DMS153 (cell line): ENCODE results near the gene GALR3.
"Not testable (repeated sequence)": the region's sequence is repeated elsewhere in the genome, so short reads cannot be mapped to it uniquely, and the experiment has no call there.

Experiments
- DNase-seq: peaks from one replicate; lab custom pipeline; 2025; lab: John Stamatoyannopoulos, UW

The GALR3 gene

GRCh38 chr22:37823134-37823985, at the start of gene GALR3:
TSS of gene GALR3 (plus strand) at chr22:37823382. CDS start at chr22:37823407, 25 bp downstream.
- DNase-seq, result peak; percentile 26

GRCh38 chr22:37774728-37775127, 48.5 kb upstream of the GALR3 start:
- no peak for DNase-seq

DNA sequence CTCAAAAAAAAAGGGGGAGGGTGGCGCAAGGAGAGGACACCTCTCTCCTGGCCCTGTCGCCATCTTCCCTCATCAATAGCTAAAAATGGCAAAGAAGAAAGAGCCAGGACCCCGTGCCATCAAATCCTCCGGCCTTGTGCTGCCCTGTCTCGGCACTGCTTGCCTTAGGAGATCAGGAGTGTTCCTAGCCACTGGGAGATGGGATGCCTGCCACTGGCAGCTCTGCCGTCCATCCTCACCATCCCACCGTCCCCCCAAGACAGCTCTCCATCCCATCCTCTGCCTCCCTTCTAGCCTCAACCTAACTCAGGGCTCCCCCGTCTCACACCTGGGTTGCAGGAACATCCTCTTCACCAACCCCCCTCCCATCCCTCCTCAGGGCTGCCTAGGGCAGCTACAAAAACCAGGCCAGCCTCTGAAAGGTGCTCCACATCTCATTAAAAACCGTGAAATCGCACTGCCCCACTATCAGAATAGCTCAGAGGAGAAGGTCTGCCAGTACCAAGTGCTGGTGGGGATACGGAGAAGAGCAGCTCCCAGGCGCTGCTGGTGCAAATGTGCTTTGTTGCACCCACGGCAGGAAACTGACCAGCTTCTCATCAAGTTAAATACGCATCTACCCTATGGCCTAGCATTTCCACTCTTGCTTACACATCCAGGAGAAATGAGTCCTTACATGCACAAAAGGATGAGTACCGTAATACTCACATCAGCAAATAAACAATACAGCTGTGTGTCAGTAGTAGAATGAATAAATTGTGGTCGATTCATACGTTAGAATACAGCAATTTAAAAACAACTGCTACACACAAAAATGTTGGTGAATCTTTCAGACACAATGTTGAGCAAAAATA, 47.2 kb upstream of the GALR3 start:
- DNase-seq, result no peak

DNA sequence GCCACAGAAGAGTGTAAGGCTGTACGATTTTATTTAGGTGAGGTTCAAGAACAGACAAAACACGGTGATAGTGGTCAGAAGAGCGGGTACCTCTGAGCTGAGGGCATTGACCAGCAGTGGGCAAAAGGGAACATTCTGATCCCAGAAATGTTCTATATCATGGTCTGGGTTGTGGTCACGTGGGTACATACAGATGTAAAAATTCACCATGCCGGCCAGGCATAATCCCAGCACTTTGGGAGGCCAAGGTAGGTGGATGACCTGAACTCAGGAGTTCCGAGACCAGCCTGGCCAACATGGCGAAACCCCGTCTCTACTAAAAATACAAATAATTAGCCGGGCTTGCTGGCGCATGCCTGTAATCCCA, 46.6 kb upstream of the GALR3 start:
- no peak for DNase-seq

DNA sequence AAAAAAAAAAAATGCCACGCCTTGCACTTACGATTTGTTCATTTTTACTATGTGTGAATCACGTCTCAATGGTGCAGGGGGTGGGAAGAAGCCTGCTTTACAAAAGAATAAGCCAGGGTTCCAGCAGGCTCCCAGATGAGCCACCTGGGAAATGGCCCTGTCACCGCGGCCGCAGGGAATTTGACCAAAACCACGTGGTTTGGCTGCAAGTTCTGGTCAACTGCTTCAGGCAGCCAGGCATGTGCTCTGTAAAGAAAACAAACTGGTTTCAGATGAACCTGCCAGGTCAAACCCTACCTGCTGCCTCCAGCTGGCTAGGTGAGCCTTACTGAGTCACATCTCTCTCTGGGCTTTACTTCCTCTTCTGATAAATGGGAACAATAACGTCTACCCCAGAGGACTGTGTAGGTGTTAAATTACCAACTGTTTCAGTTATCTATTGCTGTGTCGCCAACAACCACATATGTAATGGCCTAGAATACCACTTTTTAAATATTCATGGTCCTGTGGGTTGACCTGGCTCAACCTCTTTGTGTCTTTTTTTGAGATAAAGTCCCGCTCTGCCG, 46.0 kb upstream of the GALR3 start:
- peak; percentile 63 for DNase-seq

GRCh38 chr22:37778370-37779009, 44.7 kb upstream of the GALR3 start:
- DNase-seq, result no peak

- DNase-seq, result no peak
These were observed 41.6 kb upstream of the GALR3 start for GRCh38 chr22:37781434-37782059.

GRCh38 chr22:37782340-37783168, 40.6 kb upstream of the GALR3 start:
- no peak for DNase-seq

GRCh38 chr22:37784829-37785495, 38.2 kb upstream of the GALR3 start:
- peak; percentile 93 for DNase-seq

- no peak for DNase-seq
These were observed 32.9 kb upstream of the GALR3 start for GRCh38 chr22:37790234-37790633.

GRCh38 chr22:37792494-37792893, 30.7 kb upstream of the GALR3 start:
- no peak for DNase-seq

- DNase-seq, result no peak
These were observed 28.8 kb upstream of the GALR3 start for GRCh38 chr22:37794376-37794775.

- DNase-seq, result no peak
These were observed 27.1 kb upstream of the GALR3 start for GRCh38 chr22:37796079-37796478.

DNA sequence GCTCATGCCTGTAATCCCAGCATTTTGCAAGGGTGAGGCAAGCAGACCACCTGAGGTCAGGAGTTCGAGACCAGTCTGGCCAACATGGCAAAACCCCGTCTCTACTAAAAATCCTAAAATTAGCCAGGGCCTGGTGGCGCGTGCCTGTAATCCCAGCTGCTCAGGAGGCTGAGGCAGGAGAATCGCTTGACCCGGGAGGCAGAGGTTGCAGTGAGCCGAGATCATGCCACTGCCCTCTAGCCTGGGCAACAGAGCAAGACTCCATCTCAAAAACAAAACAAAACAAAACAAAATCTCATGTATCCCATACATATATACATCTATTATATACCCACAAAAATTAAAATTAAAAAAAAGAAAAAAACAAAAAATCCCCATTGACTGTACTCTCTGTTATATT, 25.9 kb upstream of the GALR3 start:
- DNase-seq, result not testable (repeated sequence)

- DNase-seq, result no peak
These were observed 25.2 kb upstream of the GALR3 start for GRCh38 chr22:37797874-37798500.

GRCh38 chr22:37799979-37800378, 23.2 kb upstream of the GALR3 start:
- DNase-seq, result not testable (repeated sequence)

DNA sequence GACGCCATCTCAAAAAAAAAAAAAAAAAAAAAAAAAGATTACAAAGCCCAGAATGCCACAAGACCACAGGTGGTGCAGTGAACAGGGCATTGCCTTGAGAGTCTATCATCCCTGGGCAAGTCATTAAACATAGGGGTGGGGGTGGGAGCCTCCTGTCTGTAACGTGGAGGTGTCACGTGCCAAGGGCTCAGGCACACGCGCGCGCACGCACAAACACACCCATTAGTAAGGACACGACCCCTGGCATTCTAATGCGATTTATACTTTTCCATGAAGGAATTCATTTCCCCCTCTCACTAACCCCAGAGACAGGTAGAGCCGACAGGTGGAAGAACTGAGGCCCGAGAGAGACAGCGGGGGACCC, 21.3 kb upstream of the GALR3 start:
- DNase-seq, result no peak

DNA sequence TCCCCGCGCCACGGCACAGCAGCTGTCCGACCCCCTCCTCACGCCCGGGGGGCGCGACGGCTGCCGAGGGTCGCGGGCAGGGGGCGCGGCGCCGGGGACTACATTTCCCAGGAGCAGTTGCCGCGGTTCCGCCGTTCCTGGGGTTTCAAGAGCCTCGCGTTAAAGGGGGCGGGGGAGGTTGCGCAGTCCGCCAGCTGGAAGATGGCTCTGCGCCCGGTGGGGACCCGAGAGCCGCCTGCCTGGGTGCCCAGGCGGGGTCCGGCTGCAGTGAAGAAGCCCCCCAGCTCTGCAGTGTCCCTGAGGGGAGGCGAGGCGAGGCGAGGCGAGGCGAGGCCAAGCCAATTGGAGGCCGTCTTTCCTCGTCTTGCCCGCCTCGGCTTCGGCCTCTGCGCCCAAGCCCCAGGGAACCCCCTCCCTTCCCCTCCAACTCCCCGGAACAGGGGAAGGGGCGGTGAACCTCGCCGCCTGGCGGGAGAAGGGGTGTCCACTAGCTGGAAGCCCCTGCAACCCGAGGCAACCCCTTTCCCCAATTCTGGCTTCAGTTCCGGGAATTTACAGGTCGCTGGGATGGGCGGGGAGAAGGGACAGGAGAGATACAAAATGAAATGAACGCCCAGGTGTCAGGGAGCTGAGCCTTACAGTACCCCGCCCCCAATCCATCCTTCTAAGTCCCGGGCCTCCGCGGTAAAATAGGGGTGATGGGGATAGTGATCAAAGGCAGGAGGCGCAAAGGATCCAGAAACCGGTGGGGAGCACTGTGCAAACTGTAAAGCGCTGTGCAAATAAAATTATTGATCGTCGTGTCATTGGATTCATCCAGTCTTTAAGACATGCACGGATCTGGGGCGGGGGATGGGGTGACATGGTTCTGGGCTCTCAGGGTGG, 20.6 kb upstream of the GALR3 start:
- DNase-seq, result peak; percentile 30

GRCh38 chr22:37803195-37803638, 20.0 kb upstream of the GALR3 start:
- no peak for DNase-seq
